ENCODE data around the gene SASS6. TPM values are rescaled to one million over a fixed set of nuclear protein-coding genes. Genes with fewer than 3 reads are reported as not detected.
A peak's percentile ranks its signal among the peaks of the same experiment; 100 is the strongest.
"Not testable (repeated sequence)": the region's sequence is repeated elsewhere in the genome, so short reads cannot be mapped to it uniquely, and the experiment has no call there.

SASS6 gene
- total RNA-seq, 1 experiment from 2014 or later = 7.1 TPM

DNA sequence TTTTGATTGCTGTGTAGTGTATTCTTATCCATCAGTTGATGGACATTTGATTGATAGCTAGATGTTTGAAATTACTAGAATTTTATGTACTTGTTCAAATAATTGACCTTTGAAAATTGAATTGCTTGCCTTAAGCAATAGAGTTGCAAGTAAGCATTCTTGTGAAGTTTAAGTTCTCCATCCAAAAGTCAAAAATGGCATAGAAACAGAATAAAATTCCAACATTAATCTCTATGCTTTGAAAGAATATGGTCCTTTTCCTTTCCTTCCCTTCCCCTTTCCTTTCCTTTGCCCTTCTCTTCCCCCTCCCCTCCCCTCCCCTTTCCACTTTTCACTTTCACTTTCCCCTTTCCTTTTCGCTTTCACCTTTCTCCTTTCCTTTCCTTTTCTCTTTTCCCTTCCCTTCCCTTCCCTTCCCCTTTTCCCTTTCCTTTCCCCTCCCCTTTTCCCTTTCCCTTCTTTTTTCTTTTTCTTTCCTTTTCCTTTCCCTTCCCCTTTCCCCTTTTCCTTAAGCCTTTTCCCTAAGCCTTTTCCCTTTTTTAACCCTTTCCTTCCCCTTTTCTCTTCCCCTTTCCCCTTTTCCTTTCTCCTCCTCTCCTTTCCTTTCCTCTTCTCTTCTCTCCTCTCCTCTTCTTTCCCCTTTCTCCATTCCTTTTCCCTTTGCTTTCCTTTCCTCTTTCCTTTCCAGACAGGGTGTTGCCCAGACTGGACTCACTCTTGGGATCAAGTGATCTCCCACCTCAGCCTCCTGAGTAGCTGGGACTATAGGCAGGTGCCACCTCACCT lies 67.4 kb downstream of the SASS6 start:
- in situ Hi-C loops (cut with HindIII; ENCODE audit: low pct_unique_long_range_greater_than_20kb, low sequenced_read_pairs) = no loop called here
- DNase-seq (ENCODE audit: low read depth, low spot score) = no peak

DNA sequence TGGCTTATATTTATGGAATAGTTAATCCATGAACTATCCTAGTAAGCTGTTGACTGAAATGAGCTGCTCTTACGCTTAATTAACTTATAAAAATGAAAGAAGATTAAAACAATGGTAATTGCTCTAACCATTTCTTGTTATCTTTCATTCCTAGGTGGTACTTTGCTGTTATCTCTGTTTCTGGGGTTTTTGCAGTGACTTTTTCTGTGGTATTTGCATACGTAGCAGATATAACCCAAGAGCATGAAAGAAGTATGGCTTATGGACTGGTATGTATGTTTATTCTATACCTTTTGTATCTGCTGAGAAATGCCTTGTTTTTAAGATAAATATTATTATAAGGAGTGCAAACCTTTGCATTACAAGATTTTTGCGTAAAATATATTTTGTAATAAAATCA lies 71.0 kb downstream of the SASS6 start:
- in situ Hi-C loops (cut with HindIII; ENCODE audit: low pct_unique_long_range_greater_than_20kb, low sequenced_read_pairs) = no loop called here

DNA sequence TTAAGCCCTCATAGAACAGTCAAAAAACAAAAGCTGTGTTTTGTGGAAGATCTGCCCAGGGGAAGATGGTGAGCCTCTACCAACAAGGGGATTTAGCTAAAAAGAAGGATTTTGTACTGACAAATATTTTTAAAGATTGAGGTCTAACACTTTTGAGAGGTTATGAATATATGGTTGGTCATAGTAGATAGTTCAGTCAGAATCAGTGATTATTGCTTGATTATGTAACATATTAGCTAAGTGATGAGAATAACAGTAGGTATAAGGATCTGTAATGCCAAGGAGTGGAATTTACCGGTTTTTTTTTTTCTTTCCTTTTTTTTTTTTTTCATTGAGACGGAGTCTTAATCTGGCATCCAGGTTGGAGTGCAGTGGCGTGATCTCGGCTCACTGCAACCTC lies 79.0 kb downstream of the SASS6 start:
- no peak for DNase-seq (ENCODE audit: low read depth, low spot score)
- in situ Hi-C loops (cut with HindIII; ENCODE audit: low pct_unique_long_range_greater_than_20kb, low sequenced_read_pairs) = no loop called here

More for the DNA sequence above, 71.0 kb downstream of the SASS6 start:
- no peak for DNase-seq (ENCODE audit: low read depth, low spot score)

DNA sequence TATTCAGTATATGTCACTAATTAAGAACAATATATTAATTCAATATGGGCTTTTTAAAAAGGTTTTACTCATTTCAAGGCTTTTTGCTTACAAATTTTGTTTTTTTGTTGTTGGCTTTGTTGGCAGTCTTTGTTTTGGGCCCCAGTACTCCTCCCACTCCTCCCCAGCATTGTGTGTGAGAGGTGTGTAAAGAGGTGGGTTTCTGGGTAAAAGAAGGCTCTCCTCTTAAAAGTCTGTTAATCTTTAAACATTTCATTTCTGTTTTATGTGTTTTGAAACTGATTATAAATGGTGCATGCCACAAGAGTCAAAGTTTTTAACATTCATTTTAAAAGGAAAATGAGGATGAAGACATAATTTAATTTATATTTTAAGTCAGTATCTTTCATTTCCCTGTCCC lies 79.6 kb downstream of the SASS6 start:
- in situ Hi-C loops (cut with HindIII; ENCODE audit: low pct_unique_long_range_greater_than_20kb, low sequenced_read_pairs) = no loop called here
- no peak for DNase-seq (ENCODE audit: low read depth, low spot score)

DNA sequence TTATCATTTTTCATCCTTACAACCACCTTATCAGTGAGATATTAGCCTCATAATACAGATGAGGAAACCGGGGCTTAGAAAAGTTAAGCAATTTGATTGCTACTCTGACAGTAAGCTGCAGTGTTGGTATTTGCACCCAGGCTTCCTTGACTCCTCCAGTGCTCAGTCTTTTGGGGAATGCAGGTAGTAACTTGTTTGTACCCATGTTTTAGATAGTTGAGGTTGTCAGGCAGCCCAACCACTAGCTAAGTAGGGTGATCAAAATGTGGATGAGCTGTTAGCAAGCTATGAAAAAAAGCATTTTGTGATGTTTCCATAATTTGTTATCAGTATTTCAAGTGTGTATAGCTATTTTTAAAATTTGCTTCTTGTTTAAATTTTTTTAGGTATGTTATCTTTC lies 80.8 kb downstream of the SASS6 start:
- DNase-seq (ENCODE audit: low read depth, low spot score) = no peak

DNA sequence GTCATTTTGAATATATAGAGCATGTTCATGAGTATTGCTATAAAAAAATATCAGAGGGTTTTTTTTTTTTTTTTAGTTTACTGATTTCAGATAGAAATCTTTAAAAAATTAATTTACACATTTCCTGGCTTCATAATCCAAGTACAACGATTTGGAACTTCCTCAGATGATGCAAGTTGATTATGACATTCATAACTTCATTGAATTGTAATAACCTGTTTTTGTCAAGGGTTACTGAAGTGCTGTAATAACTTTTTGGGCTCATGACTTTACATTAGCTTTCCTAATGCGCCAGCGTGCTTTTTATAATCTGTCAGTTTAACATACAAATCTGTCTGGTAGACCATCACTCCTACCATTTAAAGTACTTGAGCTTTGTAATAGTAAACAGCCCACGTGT lies 81.3 kb downstream of the SASS6 start:
- no peak for DNase-seq (ENCODE audit: low read depth, low spot score)
- in situ Hi-C loops (cut with HindIII; ENCODE audit: low pct_unique_long_range_greater_than_20kb, low sequenced_read_pairs) = no loop called here

More for the DNA sequence above, 80.8 kb downstream of the SASS6 start:
- in situ Hi-C loops (cut with HindIII; ENCODE audit: low pct_unique_long_range_greater_than_20kb, low sequenced_read_pairs) = no loop called here

DNA sequence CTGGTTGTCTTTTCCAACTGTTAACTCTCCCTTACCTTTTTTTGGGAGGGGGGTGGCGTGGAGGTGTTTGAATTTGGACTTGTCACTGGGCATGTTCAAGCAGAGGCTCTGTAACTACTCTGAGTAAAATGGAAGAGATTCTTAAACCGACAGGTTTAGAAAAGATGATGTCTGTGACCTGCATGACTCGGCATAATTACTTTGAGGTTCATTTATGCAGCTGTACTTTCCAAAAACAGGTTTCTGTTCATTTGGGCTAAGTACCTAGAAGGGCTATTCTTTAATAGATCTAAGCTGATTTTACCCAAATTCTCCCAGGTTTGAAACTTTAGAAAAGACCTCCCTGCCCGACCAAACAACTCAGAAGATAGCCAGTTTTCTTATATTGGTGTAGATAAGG lies 82.6 kb downstream of the SASS6 start:
- in situ Hi-C loops (cut with HindIII; ENCODE audit: low pct_unique_long_range_greater_than_20kb, low sequenced_read_pairs) = no loop called here

DNA sequence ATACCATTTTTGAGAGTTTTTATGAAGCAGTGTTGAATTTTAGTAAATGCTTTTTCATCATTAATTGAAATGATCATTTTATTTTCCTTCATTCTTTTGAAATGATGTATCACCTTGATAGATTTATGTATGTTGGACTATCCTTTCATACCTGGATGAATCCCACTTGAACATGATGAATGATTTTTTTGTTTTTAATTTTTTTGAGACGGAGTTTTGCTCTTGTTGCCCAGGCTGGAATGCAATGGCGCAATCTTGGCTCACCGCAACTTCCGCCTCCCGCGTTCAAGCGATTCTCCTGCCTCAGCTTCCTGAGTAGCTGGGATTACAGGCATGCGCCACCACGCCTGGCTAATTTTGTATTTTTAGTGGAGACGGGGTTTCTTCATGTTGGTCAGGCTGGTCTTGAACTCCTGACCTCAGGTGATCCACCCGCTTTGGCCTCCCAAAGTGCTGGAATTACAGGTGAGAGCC lies 85.5 kb downstream of the SASS6 start:
- in situ Hi-C loops (cut with HindIII; ENCODE audit: low pct_unique_long_range_greater_than_20kb, low sequenced_read_pairs); DNase-seq (ENCODE audit: low read depth, low spot score): not testable (repeated sequence)

More for the DNA sequence above, 82.6 kb downstream of the SASS6 start:
- no peak for DNase-seq (ENCODE audit: low read depth, low spot score)

DNA sequence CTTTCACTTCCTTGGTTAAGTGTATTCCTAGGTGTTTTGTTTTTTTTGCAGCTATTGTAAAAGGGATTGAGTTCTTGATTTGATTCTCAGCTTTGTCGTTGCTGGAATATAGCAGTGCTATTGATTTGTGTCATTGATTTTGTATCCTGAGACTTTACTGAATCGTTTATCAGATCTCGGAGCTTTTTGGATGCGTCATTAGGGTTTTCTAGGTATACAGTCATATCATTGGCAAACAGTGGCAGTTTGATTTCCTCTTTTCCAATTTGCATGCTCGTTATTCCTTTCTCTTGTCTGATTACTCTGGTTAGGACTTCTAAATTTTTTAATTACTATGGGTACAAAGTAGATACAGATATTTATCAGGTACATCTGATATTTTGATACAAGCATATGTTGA lies 87.5 kb downstream of the SASS6 start:
- in situ Hi-C loops (cut with HindIII; ENCODE audit: low pct_unique_long_range_greater_than_20kb, low sequenced_read_pairs) = no loop called here
- DNase-seq (ENCODE audit: low read depth, low spot score) = no peak

DNA sequence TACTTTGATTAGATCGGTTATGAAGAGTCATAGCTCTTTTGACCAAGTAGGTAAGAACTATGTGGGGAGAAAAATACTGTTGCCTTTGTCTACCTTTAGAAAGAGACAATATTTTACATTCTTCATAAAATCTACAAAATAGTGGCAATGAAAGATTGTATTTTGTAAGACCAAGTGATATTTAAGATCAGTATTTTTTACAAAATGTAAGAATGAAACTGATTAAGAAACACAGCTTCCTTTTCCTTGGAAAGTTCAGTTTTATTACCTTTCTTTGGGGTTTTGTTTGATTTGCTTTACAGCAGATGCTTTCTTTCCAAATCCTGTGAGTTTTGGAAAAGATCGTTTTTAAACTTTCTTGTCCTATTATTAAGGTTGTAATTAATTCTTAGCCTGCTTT lies 93.1 kb downstream of the SASS6 start:
- in situ Hi-C loops (cut with HindIII; ENCODE audit: low pct_unique_long_range_greater_than_20kb, low sequenced_read_pairs) = no loop called here
- DNase-seq (ENCODE audit: low read depth, low spot score) = no peak

DNA sequence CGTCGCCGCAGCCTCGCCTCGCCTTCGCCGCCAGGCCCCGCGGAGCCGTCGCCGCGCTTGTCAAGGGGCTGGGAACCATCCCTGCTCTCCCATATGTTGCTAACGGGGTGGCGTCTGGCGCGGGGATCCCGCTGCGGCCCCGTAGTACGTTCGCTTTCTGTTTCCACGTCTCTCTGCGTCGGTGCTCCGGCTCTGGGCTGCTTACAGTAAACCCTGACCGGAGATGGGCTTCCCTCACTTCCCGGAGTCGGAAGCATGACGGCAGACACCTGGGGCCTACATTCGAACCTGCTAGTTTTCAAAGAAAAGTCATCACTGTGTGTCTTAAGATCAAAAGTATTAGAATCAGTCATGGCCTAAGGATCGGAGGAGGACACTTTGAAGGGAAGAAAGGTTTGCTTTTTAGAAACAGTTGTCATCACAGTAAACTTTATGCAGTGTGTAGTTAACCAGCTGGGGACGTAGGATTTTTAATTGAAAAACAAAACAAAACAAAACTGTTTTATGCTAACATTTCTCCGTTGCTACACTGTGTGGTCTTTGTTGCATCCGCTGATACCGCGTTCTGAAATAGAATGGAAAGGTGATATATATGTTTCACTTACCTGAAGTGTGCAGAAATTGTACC lies 94.0 kb downstream of the SASS6 start:
- in situ Hi-C loops (cut with HindIII; ENCODE audit: low pct_unique_long_range_greater_than_20kb, low sequenced_read_pairs) = no loop called here
- DNase-seq (ENCODE audit: low read depth, low spot score) = peak; percentile 37

DNA sequence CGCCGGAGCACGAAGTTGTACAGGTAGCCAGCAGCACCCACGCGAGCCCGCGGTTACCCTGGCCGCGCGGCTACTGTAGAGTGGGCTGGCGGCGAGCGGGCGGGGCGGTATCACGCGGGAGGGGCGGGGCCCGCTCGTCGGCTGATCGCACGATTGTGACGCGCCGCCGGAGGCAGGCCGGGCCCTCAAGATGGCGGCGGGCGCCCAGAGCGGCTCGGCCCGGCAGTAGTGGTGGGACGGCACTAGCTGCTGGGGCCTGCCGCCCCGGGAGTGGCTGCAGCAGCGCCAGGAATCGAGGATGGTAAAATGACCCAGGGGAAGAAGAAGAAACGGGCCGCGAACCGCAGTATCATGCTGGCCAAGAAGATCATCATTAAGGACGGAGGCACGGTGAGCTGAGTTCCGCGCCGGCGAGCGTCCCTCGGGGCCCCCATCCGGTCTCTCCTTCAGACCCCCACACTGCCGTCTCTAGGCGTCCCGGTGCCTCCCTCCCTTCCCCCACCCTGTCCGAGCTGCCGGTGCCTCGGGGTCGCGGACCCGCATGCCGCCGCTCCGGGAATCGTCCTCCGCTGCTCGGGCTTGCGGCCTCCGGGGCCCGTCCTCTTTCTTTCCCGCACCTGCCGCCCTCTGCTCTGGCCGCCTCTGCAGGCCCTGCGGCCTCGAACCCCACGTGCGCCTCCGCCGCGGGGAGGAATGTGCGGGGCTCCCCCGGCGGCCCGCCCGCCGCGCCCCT lies 94.6 kb downstream of the SASS6 start:
- DNase-seq (ENCODE audit: low read depth, low spot score) = peak; percentile 72
- in situ Hi-C loops (cut with HindIII; ENCODE audit: low pct_unique_long_range_greater_than_20kb, low sequenced_read_pairs) = no loop called here

DNA sequence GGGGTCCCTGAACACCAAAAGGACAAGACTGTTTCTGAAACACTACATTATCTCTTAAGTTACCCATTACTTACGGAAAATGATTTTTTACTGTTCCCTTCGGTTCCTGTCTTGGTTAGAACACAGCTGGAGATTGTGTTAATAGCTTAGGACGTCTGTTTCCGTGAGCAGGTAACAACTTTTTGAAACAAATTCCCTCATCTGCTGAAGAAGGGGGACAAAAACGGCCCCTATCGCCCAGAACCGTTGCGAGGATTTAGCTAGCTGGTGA lies 95.1 kb downstream of the SASS6 start:
- in situ Hi-C loops (cut with HindIII; ENCODE audit: low pct_unique_long_range_greater_than_20kb, low sequenced_read_pairs) = no loop called here
- no peak for DNase-seq (ENCODE audit: low read depth, low spot score)

DNA sequence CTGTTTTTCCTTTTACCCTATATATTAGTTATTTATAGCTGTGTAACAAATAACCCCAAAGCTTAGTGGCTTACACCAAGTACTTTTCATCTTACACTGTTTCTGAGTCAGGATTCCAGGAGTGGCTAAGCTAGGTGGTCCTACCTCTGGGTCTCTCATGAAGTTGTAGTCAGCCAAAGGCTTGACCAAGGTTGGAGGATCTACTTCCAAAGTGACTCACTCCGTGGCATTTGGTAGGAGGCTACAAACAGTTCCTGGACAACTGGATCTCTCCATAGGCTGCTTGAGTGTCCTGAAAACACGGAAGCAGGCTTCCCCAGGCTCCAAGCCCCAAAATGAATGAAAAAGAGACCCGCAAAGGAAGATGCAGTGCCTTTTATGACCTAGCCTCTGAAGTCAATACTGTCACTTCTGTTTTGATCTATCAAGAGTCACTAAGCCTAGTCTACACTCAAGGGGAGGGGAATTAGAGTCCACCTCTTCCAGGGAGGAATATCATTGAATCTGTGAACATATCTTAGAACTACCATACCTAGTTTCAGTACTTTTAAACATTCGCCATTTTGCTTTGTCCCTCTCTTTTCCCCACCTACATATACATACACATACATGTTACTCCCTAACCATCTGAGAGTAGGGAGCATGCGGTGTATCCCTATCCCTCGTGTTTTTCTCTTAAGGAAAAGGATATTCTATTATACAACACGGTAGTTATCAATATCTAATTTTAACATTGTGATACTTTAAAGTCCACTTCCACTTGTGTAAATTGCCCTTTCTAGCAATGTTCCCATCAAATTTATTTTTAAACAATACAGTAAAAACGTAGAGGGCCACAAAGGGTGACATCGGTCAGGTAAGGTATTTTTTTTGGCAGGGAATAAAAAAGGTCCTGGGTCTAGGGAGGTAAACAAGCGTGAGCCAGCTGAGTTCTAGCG lies 95.7 kb downstream of the SASS6 start:
- in situ Hi-C loops (cut with HindIII; ENCODE audit: low pct_unique_long_range_greater_than_20kb, low sequenced_read_pairs) = no loop called here
- DNase-seq (ENCODE audit: low read depth, low spot score) = peak; percentile 27

DNA sequence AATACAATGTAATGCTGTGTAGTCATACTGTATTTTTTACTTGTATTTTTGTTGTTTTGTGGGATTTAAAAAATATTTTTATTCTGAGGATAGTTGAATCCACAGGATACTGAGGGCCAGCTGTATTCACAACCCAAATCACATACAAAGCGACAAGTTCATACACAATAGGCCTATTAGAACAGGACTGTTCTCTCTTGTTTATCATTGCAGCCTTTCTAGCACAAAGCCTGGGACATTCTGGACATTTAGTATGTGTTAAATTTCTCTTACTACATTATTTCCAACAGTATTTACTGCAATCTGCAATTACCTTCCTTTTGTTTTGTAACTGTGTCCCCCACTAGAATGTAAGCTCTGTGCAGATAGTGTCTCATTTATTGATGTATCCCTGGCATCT lies 97.5 kb downstream of the SASS6 start:
- in situ Hi-C loops (cut with HindIII; ENCODE audit: low pct_unique_long_range_greater_than_20kb, low sequenced_read_pairs) = no loop called here
- no peak for DNase-seq (ENCODE audit: low read depth, low spot score)

DNA sequence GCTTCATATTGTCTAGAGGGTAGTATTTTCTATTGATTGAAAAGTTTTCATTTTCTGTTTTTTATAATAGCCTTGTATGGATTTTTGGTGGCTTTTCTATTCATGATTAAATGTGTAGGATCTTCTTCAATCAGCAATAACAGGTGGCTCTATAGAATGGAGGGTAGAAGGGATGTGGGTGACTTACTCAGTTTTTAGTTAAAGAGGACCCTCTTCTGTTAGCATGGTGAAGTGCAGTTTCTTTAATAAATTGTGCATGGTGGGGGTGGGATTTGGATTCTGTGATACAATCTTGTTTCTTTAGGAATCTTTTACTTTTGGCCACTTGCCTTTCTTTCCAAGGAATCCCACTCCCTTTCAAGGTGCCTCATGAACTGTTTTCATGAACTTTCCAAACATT lies 98.3 kb downstream of the SASS6 start:
- peak; percentile 59 for DNase-seq (ENCODE audit: low read depth, low spot score)
- in situ Hi-C loops (cut with HindIII; ENCODE audit: low pct_unique_long_range_greater_than_20kb, low sequenced_read_pairs) = no loop called here
